ENCODE measurements around the gene FIBCD1.

Gene FIBCD1

GRCh38 chr9:130856474-130856873, 82.6 kb downstream of the FIBCD1 start:
- no peak for DNase-seq

- DNase-seq, result no peak
These were observed 84.2 kb downstream of the FIBCD1 start for GRCh38 chr9:130854835-130855234.

GRCh38 chr9:130854092-130854491, 85.0 kb downstream of the FIBCD1 start:
- no peak for DNase-seq

DNA sequence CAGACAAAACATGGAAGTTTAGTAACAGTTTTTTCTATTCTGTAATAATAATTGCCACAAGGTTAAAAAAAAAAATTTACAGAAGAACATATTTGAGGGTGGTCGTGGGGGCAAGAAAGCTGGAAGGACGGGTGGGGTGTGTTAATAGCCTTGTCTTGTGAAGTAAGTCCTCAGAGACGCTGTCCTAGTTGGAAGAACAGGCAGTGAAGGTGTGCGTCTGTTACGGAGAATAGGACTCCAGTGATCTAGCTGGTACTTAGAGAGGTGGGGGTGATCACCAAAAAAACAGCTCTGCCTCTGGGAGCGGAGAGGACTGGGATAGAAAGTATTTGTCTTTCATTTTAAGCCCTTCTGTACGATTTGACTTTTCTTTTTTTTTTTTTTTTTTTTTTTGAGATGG, 86.2 kb downstream of the FIBCD1 start:
- no peak for DNase-seq

Measured in NCI-H1105 treated with DMSO at 0.1 percent for 48 hours (cell line).